ENCODE measurements around the gene XXYLT1. TPM values are rescaled to one million over a fixed set of nuclear protein-coding genes. Genes with fewer than 3 reads are reported as not detected.

Gene XXYLT1
- total RNA-seq, 1 experiment from 2014 or later, result 29.2 TPM

DNA sequence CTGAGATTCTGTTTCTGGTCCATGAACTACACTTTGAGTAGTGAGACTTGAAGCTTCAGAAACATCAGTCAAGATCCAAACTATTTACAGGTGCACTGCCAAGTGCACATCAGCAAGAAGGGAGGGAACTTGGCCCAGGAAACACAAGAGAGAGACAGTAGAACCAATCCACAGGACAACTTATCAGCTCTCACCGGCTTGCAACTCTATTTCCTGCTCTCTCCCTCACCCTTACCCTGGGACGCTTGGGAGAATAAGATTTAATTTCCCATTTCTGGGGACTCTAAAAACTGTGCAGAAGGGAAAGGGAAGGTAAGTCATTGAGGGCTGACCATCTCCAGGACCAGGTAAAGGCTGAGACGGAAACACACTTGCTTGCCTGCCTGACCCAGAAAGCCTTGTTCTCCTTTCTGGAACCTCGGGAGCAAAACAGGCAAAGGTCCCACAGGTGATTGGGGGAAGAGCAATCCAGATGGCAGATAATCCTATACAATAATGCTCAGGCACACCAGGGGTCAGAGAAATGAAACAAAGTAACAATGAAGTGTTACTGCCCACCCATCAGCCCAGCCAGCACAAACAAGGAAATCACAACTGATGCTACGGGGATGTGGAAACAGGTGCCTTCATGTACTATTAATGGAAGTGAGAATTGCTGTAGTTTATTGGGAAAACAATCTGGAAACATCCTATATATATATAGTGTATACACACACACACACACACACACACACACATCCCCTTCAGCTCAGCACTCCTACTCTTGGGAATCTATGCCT lies 154.4 kb downstream of the XXYLT1 start:
- BruUV-seq (replicated peaks), result no TSS peak
- intact Hi-C loops (cut with micrococcal nuclease; ENCODE audit: unreplicated experiment), result loop anchor here (2.0 kb wide), 1 partner anchor 144 kb away; no protein-coding TSS in a partner anchor
- Mint-ChIP-seq H3K36me3 (ENCODE audit: insufficient read depth, unreplicated experiment) (peaks cover 11% of the 10 kb centered on the region), H3K27ac (ENCODE audit: unreplicated experiment) (peak overlapping the region; percentile 95), H3K4me1 (ENCODE audit: low read depth, unreplicated experiment) (peaks cover 48% of the 10 kb centered on the region), H3K4me3 (ENCODE audit: low read depth, unreplicated experiment) (no peak overlapping the region), H3K9me3 (ENCODE audit: low read depth, unreplicated experiment) (no peaks in the 10 kb centered on the region), H3K27me3 (ENCODE audit: unreplicated experiment) (no peaks in the 10 kb centered on the region)
- TF ChIP-seq, protein P1, sequence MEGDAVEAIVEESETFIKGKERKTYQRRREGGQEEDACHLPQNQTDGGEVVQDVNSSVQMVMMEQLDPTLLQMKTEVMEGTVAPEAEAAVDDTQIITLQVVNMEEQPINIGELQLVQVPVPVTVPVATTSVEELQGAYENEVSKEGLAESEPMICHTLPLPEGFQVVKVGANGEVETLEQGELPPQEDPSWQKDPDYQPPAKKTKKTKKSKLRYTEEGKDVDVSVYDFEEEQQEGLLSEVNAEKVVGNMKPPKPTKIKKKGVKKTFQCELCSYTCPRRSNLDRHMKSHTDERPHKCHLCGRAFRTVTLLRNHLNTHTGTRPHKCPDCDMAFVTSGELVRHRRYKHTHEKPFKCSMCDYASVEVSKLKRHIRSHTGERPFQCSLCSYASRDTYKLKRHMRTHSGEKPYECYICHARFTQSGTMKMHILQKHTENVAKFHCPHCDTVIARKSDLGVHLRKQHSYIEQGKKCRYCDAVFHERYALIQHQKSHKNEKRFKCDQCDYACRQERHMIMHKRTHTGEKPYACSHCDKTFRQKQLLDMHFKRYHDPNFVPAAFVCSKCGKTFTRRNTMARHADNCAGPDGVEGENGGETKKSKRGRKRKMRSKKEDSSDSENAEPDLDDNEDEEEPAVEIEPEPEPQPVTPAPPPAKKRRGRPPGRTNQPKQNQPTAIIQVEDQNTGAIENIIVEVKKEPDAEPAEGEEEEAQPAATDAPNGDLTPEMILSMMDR (IDR thresholded peaks at IDR 0.05; ENCODE audit: unreplicated experiment), result no peak
- CTCF ChIA-PET, result interaction anchor here (0.9 kb wide), 1 partner anchor 11 kb away, joined by 3 read pairs; no protein-coding TSS in a partner anchor
- no peak for DNase-seq

DNA sequence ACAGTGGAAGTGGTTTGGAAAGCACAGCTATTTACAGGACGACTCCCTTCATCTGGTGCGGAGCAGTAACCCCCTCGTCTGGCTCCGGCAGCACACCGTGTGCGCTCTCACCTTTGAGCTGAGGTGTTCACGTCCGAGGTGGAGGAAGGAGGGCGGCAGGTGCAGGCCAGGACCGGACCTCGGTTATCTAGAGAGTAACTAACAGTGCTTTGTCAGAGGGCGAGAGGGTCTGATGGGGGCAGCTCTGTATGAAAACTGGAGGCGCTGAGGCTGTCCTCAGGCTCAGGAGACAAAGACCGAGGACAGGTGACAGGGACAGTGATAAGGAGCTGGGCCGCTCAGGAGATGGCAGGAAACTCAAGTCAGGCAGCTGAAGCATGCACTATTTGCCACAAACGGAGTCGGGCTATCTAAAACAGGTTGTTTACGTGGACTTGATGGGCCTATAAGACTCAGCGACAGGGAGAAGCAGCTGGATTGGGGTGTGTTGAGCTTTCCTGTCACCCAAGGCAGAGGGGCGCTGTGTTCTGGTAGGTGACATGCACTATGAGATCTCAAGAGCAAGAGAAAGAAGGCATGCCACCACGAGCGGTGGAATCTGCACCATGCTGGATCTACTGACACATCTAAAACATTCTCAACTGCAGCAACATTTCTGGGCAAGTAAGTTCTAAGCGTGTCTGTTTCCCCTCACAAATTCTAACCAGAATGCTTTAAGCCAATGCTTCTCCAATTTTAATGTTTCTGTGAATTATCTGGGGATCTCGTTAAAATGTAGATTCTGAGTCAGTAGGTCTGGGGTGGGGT lies 155.2 kb downstream of the XXYLT1 start:
- no TSS peak for BruUV-seq (replicated peaks)
- peak overlapping the region; percentile 95 for H3K27ac Mint-ChIP-seq (ENCODE audit: unreplicated experiment)
- no peak for DNase-seq
- H3K4me1 Mint-ChIP-seq (ENCODE audit: low read depth, unreplicated experiment), result peaks cover 45% of the 10 kb centered on the region
- H3K36me3 Mint-ChIP-seq (ENCODE audit: insufficient read depth, unreplicated experiment), result peaks cover 11% of the 10 kb centered on the region
- H3K4me3 Mint-ChIP-seq (ENCODE audit: low read depth, unreplicated experiment), result no peak overlapping the region
- intact Hi-C loops (cut with micrococcal nuclease; ENCODE audit: unreplicated experiment), result loop anchor here (2.0 kb wide), 1 partner anchor 145 kb away; no protein-coding TSS in a partner anchor
- H3K27me3 Mint-ChIP-seq (ENCODE audit: unreplicated experiment), result no peaks in the 10 kb centered on the region
- CTCF ChIA-PET, result interaction anchor here (0.9 kb wide), 1 partner anchor 10 kb away, joined by 3 read pairs; no protein-coding TSS in a partner anchor
- TF ChIP-seq, protein P1 (IDR thresholded peaks at IDR 0.05; ENCODE audit: unreplicated experiment), result no peak
- H3K9me3 Mint-ChIP-seq (ENCODE audit: low read depth, unreplicated experiment), result no peaks in the 10 kb centered on the region

DNA sequence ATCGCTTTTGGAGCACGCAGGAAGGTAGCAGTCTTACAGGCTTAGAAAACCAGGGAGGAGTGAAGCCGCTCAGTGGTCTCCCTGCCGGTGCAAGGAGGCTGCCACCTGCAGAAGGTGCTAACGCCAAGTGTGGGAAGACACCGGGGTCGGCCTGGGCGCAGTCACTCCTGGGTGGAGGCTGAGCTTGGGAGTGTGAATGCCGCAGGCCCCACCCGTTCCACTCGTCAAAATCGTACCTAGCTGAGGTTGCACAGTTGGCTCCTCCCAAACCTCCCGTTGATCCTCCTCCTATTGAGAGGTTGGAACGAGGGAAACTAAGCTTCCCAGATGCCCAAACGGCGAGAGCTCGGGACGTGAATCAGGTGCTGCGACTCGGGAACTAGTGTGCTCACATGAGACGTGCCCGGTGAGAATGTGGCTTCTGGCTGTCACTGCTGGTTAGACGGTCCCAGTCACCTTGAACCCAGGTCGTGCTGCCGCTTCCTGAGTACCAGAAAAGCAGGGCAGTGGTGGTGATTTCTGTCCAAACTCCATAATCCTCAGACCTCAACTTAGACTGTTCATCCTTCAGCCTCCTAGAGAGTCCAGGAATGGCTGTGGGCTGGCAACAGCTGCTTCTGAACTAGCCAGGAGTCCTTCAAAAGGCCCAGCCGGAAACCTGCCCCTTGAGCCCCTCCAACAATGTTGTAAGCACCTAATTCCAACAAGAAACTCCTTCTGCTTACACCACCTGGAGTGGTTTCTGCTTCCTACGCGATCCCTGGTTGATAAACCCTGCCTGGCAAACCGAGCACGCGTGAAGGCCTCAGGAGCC lies 156.0 kb downstream of the XXYLT1 start:
- no TSS peak for BruUV-seq (replicated peaks)
- CTCF ChIA-PET, result interaction anchor here (0.6 to 1.6 kb wide), 3 partner anchors 8 to 80 kb away, joined by 3 to 5 read pairs (median 3); no protein-coding TSS in a partner anchor
- no peak for DNase-seq
- no peak overlapping the region for H3K27ac Mint-ChIP-seq (ENCODE audit: unreplicated experiment)
- peaks cover 11% of the 10 kb centered on the region for H3K36me3 Mint-ChIP-seq (ENCODE audit: insufficient read depth, unreplicated experiment)
- TF ChIP-seq, protein P1 (IDR thresholded peaks at IDR 0.05; ENCODE audit: unreplicated experiment), result no peak
- intact Hi-C loops (cut with micrococcal nuclease; ENCODE audit: unreplicated experiment), result no loop called here
- no peaks in the 10 kb centered on the region for H3K9me3 Mint-ChIP-seq (ENCODE audit: low read depth, unreplicated experiment)
- no peak overlapping the region for H3K4me3 Mint-ChIP-seq (ENCODE audit: low read depth, unreplicated experiment)
- no peaks in the 10 kb centered on the region for H3K27me3 Mint-ChIP-seq (ENCODE audit: unreplicated experiment)
- peaks cover 45% of the 10 kb centered on the region for H3K4me1 Mint-ChIP-seq (ENCODE audit: low read depth, unreplicated experiment)
